Measurements from ENCODE around the gene NOP16.

NOP16 gene, protein sequence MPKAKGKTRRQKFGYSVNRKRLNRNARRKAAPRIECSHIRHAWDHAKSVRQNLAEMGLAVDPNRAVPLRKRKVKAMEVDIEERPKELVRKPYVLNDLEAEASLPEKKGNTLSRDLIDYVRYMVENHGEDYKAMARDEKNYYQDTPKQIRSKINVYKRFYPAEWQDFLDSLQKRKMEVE

DNA sequence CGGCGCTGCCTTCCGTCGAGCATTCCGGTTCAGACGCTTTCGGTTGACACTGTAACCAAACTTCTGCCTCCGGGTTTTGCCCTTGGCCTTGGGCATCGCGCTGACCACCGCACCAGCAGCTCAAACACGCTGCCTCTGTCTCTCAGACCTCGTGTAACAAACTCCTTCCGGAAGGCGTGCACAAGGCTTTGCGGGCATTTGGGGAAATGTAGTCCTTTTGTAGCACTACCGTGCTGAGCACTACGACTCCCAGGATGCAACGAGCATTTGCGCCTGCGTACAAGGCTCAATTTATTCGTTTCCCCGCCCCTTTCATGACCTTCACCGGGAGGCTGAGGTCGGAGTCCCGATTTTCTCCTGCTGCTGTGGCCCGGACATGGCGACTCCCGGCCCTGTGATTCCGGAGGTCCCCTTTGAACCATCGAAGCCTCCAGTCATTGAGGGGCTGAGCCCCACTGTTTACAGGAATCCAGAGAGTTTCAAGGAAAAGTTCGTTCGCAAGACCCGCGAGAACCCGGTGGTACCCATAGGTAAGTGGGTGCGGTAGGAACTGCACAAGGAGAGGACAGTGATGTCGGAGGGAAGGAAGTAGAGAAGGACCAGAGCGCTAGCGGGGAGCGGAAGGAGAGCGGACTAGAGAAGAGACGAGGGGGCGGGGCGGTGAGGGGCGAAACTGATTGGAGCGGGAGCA, at the start of gene NOP16, which contains the start of gene HIGD2A:
NOP16 (minus strand) TSS at position 155 of the 691 bp plus-strand sequence; CDS start at position 96, 59 bp downstream.
HIGD2A (plus strand) TSS at position 308 of the 691 bp plus-strand sequence; CDS start at position 377, 69 bp downstream.
- DNase-seq = peak; percentile 97

DNA sequence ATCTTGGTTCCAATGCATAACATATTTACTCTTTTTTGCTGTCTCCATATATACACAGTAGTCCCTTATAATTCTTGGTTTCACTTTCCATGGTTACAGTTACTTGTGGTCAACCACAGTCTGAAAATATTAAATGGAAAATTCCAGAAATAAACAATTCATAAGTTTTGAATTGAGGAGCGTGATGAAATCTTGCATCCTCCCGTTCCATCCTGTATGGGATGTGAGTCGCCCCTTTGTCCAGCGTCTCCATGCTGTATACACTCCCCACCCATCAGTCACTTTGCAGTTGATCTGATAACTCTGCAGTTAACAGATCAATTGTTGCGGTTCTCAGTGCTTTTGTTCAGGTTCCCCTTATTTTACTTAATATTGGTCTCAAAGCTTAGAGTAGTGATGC, 48.3 kb upstream of the NOP16 start:
- DNase-seq = no peak

DNA sequence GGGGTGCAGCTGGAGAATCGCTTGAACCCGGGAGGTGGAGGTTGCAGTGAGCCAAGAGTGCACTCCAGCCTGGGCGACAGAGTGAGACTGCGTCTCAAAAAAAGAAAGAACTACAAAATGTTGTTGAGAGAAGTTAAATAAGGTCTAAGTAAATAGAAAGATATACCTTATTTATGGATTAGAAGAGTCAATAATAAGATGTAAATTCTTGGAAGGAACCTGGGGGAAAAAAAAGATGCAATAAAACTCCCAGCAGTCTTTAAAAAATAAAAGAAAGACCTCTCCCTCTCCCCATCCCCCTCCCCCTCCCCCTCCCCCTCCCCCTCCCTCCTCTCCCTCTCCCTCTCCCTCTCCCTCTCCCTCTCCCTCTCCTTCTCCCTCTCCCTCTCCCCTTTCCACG, 44.3 kb upstream of the NOP16 start:
- no peak for DNase-seq

DNA sequence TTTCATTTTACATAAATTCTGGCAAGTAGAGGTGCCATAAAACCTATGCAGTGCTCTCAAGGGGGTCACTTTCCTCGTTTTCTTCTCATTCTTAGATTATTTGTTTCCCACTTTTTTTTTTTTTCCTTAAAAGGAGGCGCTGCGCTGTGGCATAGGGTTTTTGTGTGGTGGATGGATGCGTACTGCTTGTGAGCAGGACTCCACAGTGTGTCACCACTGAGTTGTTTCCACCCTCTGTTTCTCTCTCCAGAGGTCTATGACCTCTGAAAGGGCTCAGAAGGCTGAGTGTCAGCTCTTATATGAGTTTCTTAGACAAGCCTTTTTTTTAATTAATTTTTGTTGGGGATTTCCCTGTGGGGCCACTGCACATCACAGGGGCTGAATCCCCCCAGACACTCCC, 41.6 kb upstream of the NOP16 start:
- no peak for DNase-seq

DNA sequence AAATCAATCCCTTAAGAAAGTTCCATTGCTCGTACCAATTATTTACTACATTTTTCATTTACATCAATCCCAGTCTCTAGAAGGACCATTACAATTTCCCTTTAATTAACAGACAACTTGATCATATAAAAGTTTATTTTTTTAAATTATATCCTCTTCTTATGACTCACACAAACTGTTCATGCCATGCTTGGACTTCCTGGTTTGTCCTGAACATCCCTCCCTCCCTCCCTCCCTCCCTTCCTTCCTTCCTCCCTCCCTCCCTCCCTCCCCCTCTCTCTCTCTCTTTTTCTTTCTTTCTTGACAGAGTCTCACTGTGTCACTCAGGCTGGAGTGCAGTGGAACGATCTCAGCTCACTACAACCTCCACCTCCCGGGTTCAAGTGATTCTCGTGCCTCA, 39.6 kb upstream of the NOP16 start:
- DNase-seq = no peak

DNA sequence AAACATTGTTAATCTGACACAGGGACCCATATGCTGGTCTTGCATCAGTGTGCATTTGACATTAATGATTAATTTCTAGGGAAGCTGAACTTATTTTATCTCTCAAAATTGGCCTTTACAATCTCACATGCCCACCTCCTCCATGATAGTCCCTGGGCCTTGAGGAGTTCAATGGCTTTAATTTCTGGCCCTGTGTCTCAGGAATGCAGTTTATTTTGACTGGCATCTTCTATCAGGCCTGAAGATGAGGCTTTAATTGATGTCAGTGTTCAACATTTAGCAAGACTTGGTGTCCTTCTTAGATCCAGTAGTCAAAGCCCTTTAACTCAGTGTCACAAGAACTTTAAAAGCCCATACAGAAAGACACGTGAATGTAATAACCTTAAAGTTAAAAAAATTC, 38.5 kb upstream of the NOP16 start:
- DNase-seq = no peak

DNA sequence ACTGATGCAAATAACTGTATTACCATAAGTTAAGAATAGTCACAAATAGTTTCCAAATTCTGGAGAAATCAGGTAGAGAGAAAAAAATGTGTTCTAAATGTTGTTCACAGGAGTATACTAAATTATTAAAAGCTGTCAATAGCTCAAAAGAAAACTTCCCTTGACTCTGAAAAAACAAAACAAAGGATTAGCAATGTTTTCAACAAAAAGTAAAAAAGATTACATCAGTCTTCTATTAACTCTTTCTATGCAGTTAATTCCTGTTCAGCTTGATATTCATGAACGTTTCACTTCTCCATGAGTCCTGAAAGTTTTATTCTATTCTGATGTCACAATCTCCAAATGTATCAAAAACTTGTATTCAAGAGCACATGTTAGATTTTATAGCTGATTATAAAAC, 37.4 kb upstream of the NOP16 start:
- DNase-seq = no peak

DNA sequence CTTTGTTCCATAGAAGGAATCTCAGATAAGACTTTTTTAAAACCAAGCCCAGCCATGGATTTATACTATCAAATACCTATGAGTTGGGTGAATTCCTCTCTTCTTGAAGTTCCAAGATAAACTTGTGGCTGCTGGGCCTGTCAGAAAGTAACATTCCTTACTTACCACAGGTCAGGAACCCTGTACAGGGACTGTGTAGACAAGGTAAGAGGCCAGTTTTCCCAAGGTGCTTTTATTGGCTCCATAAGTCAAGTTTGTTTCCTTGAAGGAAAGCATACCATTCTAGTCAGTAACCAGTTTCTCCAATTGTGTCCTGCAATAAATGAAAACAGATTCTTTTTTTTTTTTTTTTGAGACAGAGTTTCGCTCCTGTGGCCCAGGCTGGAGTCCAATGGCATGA, 36.7 kb upstream of the NOP16 start:
- no peak for DNase-seq

DNA sequence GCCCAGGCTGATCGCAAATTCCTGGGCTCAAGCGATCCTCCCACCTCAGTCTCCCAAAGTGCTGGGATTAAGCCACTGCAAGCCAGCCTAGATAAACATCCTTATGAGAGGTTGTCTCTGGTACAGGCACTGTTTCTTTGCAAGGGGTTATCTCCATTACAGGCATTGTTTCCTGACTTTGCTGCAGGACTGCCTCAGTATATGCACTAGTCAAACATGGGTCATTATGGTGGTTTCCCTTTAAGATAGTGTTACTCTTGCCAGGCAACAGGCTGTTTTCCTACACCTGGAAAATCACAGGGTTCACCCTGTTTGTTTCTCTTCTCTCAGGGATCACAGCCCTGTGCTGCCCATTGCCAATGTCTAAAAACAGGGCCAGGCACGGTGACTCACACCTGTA, 35.8 kb upstream of the NOP16 start:
- no peak for DNase-seq

DNA sequence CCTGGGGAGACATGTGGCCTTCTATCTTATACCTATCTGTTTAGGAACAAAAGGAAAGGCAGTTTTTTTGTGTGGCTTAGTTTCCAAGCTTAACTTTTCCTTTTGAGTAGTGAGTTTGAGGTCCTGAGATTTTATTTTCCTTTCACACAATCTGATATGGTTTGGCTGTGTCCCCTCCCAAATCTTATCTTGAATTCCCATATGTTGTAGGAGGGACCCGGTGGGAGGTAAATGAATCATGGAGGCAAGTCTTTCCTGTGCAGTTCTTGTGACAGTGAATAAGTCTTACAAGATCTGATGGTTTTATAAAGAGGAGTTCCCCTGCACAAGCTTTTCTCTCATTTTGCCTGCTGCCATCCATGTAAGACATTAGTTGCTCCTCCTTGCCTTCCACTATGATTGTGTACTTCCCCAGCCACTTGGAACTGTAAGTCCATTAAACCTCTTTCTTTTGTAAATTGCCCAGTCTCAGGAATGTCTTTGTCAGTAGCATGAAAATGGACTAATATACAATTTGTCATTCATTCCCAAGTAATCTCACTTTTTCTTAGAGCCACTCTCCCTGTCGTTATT, 32.7 kb upstream of the NOP16 start:
- no peak for DNase-seq

DNA sequence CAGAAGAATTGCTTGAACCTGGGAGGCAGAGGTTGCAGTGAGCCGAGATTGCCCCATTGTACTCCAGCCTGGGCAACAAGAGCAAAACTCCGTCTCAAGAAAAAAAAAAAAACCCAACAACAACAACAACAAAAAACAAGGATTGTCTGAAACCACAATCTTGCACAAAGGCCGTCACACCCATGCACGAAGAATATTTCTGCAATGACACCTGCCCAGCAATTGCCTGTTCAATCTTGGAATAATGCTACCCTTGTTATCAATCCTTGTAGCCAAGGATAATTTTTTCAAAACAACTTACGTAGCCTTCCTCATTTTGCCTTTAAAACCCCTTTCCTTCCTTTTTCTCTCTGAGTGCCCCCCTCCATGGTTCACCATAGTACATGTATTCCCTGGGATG, 31.7 kb upstream of the NOP16 start:
- no peak for DNase-seq

DNA sequence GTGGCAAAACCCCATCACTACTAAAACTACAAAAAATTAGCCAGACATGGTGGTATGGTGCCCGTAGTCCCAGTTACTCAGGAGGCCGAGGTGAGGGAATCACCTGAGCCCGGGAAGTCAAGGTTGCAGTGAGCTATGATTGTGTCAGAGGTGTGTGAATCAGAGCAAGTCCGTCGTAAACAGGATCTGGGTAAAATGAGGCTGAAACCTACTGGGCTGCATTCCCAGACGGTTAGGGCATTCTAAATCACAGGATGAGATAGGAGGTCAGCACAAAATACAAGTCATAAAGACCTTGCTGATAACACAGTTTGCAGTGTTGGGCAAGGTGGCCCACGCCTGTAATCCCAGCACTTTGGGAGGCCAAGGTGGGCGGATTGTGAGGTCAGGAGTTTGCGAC, 29.9 kb upstream of the NOP16 start:
- DNase-seq = no peak

DNA sequence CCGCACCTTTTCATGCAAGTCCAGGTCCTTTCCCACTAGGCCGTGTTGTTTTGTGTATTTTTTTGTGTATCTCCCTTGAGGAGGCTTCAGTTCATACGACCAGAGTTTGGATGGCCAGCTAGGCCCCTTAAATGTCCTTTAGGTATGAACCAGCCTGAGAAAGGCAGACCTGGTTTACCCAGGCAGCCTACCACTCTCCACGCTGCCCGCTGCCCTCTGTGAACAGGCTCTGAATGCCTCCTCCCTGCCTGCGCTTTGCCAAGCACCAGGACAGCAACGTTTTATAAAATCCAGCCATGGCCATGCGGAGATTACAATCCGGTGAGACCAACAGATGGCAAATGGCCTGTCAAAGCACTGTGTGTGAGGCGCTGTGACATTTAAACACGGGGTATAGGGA, 28.6 kb upstream of the NOP16 start:
- DNase-seq = no peak

DNA sequence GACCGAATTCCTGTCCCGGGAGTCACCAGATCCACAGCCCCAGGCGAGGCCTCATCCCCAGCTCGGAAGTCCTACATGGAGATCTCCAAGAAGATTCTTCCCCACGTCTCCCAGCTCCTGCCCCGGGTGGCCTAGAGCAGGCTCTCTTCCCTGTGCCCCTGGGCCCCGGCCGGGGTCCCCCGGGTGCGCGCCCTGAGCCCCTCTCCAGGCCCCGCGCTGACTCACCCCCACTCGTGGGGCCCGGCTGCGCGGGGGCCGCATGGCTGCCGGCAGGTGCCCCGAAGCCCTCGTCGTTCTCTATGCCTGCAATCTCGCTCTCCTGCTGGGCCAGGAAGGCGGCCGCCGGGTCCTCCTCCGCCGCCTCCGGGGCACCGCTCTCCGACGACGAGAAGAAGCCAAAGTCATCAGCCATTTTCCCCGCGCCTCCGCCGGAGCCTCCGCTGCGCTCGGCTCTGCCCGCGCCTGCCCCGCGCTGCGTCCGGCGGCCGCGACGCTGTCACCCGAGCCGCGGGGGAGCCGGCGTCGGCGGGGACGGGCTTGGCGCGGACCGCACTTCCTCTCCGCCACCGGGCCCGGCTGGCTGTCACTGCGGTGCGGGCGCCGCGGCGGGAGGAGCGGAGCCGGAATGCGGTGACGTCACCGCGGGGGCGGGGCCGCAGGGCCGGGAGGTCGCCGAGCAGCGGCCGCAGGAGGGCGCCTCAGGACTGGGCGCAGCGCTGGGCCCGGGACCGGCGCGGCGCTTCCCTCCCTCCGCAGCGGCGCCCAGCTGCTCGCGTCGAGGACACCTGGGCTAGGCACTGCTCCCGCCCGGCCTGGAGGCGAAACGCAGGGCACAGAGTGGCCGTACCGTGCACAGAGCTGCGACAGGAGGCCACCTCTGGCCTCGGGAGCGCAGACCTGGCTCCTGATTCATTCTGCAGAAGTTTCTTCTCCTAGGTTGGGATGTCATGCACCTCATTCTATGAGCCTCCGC, 27.8 kb upstream of the NOP16 start, which contains the start of gene CLTB:
CLTB (minus strand) TSS at position 588 of the 973 bp plus-strand sequence; CDS start at position 412, 176 bp downstream.
- peak; percentile 50 for DNase-seq

DNA sequence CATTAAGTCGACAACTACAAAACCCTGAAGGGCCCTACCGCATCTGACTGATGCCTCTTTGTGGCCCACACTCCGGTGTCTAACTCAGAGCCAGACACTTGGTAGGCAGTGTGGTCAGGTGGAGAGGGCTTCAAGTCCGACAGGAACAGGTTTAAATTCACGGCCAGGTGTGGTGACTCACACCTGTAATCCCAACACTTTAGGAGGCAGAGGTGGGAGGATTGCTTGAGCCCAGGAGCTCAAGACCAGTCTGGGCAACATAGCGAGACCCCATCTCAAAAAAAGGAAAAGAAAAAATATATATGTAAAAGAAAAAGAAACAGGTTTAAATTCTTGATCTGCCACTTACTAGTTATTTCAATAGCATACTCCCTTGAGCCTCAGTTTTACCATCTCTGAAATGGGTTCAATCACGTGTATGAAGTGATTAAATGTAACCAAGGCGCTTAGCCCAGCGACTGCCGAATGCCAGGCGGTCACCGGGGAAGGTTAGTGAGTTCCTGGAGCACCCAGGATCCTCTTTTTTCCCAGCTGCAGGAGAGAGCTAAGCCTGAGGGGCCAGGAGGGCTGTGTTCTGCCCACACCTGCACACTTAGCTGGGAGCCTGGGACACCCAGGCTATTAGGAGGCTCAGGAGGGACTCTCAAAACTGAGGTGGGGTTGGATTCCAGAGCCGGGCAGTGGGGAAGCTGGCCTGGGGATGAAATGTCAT, 27.0 kb upstream of the NOP16 start:
- no peak for DNase-seq

DNA sequence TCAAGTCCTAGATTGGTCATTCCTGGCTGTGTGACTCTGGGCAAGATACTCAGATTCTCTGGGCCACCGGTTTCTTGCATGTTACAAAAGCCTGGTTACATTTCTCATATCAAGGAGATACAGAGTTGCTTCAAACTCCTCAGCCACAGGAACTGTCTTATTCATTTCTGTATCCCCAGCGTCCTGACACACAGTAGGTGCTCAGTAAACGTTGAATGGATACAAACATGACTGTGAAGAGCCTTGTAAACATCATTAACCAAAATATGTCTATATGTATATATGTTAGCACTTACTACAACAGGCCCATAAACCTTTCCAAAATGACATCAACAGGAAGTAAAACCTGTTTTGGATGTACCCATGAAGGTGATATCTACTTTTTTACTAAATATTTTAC, 26.3 kb upstream of the NOP16 start:
- no peak for DNase-seq

DNA sequence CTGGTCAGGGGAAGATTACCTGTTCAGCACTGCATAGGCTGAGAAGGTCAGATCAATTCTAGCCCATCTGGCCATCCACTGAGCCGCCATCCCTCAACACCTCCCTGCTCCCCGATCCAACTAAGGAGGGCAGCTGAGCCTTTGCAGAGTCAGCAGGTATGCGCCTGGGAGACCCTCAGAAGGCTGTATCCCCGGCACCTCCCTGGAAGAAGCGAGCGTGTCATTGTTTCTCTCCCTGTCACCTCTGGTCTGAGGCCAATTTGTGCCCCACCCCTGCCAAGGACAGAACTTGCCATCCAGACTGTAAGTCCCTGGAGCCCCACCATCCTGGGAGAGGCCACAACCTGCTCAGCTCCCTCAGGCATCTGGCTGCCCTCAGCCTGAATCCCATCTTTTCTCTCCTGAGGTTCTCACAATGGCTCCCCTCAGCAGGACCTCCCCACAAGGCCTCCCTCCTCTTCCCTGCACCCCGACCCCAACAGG, 25.4 kb upstream of the NOP16 start:
- no peak for DNase-seq

DNA sequence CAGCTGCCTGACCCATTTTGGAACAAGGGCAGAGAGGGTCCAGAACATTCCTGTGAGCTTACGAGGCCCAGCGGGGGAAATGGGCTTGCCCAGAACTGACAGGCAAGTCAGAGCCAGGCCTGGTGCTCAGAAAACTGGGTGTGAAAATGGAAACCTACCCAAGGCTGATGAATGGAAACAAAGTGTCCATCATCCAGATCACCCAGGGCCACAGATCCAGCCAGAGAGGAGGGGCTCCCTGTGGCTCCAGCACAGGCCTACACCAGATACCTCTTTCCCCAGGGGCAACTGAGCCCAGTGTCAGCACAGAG, 24.8 kb upstream of the NOP16 start:
- no peak for DNase-seq

DNA sequence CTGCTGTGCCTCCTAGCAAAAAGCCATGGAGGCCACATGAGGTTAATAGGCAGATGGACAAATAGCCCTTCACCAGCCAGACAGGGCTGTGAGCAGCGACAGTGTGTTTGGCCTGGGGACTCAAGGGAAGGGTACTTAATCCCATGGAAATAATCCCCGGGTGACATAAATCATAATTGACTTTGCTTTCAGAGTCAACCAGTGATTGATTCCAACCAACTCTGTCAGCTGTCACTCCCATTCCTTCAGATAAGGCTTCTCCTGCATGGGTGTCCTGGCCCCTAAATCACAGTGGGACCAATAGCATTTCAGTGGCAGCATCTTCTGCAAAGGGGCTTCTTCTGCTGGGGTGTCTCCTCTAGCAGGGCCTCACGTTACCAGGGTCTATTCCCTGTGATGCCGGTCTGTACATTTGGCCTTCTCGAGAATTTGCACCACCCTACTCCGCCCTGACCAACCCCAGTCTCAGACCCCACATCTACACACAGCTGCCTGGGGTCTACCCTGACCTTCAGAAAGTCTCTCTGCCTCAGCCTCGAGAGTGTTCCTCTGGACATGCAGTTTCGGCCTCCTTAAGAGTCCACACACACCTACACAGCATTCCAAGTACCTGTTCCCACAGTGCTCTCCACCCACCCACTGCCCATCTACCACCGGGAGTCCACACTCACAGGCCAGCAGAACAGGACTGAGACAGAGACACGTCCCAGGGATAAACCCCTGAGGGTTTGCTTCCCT, 24.3 kb upstream of the NOP16 start:
- no peak for DNase-seq

DNA sequence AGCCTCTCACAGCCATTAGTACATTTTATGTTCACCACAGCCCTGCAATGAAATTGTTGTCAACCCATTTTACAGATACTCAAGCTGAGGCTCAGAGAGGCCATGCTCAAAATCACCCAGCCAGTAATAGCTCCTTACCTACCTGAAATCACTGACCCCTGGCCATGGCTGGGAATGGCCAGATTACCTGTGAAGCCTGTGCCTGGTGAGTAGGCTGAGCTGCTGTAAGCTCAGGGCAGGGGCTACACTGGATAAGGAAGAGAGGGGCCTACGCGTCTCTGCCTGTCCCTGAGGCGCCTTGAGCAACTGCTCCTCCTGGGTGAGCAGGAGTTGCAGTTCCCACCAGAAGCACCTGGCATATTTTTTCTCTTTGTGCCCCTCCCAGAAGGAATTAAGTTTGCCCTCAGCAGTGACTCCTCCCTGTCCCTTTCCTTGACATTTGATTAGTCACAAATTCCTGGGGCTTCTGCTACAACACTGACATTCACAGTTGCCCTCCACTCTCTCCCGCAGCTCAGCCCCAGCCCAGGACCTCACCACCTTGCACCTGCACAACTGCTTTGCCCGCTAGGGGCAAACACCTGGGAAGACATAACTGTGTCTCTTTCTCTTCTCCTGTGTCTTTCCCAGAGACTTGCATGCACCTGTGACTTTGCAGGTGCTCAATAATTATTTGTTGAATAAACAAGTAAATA, 22.2 kb upstream of the NOP16 start:
- DNase-seq = no peak

DNA sequence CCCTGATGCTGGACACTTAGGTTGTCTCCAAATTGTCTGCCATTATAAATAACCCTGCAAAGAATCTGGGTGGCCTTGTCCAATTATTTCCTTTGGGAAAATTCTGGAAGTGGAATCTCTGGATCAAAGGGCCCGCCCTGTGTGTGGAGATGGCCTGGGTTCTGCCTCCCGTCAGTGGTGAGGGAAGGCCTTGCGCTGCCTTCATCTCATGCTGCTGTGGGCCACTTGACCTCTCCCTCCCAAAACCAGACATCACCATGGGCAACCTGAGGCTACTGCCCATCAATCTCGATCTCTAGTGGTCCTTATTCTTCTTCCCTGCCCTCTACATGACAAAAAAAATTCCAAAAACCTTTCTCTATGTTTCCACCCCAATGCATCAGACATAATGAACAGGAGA, 21.4 kb upstream of the NOP16 start:
- DNase-seq = no peak
